Measurements from ENCODE around the gene NEURL1B.
"Not testable (repeated sequence)": the region's sequence is repeated elsewhere in the genome, so short reads cannot be mapped to it uniquely, and the experiment has no call there.

Gene NEURL1B, protein sequence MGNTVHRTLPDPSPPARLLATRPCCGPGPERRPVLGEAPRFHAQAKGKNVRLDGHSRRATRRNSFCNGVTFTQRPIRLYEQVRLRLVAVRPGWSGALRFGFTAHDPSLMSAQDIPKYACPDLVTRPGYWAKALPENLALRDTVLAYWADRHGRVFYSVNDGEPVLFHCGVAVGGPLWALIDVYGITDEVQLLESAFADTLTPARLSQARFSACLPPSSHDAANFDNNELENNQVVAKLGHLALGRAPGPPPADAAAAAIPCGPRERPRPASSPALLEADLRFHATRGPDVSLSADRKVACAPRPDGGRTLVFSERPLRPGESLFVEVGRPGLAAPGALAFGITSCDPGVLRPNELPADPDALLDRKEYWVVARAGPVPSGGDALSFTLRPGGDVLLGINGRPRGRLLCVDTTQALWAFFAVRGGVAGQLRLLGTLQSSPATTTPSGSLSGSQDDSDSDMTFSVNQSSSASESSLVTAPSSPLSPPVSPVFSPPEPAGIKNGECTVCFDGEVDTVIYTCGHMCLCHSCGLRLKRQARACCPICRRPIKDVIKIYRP

DNA sequence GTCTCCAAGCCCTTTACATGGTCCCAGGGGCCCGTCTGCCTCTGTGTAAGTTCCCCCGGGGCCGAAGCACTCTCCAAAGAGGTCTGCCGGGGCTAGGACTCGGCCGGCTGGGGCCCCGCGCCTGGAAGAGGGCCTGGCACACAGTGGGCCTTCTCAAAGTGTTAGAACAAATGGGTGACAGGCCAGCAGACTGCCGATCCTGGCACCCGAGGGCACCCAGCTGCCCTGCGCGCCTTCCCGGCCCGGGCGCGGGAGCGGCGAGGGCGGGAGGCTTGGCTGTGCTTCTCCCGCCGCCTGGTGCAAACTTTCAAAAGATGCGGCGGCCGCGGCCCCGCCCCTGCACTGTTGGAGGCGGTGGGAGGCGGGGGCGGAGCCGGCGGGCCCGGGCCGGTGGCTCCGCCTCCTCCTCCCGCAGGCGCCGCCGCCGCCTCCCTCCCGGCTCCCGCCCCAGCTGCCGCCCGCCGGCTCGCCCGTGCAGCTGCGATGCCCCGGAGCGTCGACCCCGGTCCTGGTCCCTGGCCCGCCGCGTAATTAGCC is at the start of gene NEURL1B:
TSS of gene NEURL1B (plus strand) at position 442 of the 537 bp plus-strand sequence. CDS start 144 bp downstream, outside the sequence.
- DNase-seq: peak; percentile 57 to 85 (median 70)

DNA sequence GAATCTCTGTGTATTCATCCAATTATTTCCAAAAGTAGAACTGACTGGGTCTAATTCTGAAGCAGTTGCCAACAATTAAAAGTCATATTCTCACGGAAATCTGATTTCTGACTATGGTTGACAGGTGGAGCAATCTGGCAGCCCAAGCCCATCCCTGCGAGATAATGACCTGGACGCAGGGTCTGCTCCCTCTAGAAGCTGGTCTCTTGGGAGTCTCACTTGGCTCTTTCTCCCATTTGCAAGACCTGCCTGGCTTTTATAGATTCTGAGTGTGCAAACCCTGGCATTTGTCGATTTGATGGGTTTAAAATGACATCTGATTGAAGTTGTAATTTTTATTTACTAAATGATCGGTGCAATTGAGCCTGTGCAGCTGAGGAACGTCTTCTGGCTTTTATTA is 49.4 kb upstream of the NEURL1B start:
- no peak for DNase-seq

DNA sequence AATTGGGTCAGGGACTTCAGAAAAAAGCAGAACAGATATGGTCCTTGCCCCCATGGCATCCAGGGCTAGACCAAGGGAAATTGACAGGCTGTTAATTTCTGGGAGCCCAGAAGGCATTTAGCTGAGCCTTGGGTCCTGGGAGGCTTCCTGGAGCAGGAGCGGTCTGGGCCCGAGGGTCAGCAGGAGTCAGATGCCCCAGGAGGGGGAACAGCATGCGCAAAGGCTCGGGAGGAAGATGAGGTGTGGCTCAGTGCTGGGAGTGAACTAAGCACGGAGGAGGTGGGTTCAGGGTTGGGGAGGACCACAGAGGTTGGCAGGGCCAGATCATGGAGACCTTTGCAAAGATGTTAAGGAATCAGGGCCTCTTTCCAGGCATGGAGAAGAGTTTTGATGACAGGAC is 48.2 kb upstream of the NEURL1B start:
- DNase-seq: no peak

DNA sequence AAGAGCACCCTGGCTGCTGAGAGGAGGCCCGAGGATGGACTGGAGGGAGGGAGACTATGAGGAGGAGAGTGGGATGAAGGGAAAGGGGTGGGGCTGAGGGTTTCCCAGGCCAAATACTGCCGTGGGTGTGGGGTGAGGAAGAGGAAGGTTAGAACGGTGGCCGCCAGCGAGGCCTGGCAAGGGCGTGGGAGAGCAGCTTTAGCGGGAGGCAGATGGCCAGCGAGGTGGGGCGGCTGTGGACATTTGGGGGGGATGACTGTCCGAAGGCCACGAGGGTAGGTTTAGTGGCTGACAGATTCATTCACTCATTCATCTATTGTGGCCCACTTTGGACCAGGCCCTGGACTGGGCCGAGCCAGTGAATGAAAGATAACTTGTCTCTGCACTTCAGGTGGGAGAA is 47.8 kb upstream of the NEURL1B start:
- DNase-seq: no peak

DNA sequence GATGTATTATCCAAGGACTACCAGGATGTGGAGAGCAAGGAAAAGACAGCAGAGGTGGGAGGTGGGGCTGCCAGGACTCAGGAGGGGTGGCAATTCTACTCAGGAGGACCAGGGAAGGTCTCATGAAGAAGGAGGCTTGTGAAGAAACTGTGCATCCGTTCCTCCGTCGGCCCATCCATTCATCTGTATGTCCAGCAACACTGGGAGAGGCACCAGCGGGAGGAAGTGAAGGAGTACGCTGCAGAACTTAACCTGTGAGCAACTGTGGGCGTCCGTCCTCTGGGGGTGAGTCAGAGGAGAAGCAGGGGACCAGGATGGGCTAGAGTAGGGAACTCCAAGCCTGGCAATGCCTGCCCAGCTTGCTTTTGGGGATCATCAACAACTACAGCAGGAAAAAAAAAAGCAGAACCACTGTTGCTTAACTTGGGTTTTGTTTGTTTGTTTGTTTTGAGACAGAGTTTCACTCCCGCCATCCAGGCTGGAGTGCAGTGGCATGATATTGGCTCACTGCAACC is 47.3 kb upstream of the NEURL1B start:
- peak in 2 of 3 donors; percentile 24 to 55 for DNase-seq

DNA sequence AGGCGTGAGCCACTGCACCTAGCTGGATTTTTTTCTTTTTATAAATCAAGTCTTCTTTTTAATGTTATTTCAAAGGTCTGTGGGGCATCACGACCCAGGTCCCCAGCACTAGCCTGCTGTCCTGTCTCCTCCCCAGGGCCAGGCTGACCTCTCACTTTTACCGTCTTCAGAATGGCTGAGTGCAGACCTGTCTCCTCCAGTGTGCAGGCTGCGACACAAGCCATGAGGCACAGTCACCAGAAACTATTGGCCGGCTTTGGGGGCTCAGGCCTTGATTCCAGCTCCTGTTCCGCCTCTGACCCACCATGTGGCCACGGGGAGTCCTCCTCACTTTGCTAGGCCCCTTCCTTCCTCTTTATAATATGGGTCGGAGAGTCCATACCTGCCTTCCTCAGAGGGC is 46.6 kb upstream of the NEURL1B start:
- DNase-seq: no peak

DNA sequence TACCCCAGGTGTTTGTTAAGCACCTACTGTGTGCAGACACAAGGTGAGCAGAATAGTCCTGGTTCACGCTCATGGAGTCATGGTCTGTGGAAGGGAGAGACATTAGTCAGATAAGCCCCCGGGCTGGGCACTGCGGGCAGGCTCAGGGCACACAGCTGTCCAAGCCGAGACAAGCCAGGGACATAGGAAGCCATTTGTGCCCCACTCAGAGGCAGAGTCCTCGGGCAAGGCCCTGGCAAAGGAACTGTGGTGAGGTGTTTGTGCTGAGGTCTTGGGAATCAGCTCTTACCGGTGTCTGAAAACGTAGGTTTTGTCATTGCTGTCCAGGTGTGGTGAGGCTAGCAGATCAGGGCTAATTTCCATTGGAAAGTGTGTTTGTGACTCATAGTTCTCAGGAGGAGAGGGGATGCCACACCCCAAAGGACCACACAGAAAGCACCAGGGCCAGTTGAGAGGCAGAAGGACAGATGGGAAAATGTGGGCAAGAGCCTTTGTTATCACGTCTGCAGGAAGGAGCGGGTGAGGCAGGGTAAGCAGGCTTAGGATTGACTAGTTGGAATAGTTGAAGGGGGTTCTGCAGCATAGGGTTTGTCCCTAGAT is 46.1 kb upstream of the NEURL1B start:
- DNase-seq: no peak

DNA sequence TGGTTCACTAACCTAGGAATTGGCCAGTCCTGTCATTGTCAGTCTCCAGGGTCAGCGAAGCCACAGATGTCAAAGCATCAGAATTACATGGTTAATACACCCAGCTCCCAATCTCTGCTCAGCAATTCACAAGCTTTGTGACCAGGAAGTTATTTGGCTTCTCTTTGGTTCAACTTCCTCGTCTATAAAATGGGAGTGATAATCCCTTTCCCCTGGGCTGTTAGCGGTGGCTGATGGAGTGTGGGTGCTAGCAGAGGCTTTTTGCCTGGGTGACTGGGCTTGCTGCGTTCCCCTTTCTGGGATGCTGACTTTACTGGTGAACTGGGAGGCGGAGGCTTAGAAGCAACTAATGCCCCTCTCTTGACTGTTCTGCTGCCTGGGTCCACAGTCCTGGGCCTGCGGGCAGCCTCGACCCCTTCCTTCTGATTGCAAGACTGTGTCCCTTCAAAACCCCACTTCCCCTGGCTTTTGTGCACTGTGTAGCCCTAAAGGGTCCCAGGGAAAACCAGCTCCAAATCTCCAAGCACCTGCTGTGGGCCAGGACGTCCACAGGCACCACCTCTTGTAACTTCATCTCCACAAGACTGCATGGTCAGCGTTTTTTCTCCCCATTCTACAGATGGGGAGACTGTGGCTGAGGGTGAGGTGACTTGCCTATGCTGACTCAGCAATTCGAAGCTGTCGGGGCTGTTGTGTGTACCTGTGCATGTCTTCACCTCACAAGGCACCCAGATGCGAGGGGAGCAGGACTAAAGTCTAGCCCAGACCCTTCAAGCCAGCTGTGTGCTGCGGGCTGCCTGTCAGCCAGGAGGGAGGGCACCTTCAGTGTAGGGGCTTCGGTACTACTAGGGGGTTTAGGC is 45.2 kb upstream of the NEURL1B start:
- peak in 2 of 3 donors; percentile 6 to 30 for DNase-seq

DNA sequence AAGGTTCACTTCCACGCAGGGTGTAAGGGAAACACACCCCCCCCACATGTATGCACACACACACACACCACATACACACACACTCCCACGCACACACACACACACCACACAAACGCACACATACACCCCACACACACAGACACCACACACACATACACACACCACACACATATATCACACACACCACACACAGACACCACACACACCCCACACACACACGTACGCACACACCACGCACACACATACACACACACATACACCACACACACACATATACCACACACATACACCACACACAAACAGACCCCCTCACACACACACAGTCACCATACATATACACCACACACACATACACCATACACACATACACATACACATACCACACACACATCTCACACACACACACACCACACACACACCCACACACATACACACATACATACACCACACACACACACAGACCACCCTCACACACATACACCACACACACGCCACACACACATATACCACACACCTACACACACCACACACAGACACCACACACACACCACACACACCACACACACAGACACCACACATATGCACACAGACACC is 44.3 kb upstream of the NEURL1B start:
- DNase-seq: no peak

DNA sequence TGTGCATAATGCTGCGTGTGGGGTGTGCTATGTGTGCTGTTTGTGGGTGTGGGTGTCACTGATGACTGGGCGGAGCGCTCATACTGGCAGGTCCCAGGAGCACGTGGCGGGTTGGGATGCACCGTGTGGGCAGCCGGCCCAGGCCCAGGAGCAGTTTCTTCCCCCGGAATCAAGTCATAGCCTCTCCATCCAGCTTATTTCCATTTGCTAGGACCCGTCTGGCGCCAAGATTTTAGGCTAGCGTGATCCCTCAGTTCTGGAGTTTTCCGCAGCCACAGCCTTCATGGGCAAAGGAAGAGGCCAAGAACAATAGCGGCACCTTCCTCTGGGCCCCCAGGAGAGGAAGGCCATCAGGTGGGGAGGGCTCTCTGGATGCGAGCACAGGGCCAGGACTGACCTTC is 43.3 kb upstream of the NEURL1B start:
- no peak for DNase-seq

DNA sequence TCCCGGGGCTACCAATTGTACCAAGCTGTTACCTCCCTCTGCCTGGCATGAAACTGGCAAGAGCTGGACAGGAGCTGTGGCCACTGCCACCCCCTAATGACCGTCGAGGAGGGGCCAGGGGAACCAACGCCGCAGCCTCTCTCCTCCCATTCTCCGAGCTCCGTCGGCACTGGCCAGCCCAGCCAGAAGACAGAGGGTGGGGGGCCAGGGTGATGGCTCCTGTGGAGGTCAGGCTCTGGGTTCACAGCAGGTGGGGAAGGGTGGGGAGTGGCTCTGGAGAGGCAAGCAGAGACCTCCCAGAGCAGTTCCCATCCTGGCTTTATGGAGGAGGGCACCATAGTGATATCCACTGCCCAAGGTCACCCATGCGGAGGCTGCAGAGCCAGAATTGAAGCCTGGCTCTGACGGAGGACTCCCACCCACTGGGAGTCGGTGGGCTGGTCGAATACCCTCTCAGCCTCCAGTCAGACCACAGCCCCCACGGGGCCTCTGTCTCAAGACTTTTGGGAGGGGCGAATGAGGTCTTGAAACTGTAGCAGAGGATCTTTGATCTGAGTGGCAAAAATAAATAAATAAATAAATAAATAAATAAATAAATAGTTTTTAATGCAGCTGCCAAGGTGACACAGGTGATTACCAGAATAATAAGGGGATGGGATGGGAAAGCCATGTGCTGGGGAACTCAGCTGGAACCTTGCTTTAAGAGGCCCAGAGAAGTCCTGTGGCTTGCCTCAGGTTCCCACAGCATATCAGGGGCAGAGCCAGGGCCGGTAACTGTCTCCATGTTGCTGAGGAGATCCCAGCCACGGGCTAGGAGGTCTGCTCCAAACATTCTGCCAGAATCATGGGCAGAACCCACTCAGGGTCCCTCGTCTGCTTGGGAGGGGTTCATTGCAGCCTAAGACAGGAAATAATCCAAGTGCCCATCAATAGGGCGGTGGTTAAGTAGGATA is 42.5 kb upstream of the NEURL1B start:
- DNase-seq: no peak

DNA sequence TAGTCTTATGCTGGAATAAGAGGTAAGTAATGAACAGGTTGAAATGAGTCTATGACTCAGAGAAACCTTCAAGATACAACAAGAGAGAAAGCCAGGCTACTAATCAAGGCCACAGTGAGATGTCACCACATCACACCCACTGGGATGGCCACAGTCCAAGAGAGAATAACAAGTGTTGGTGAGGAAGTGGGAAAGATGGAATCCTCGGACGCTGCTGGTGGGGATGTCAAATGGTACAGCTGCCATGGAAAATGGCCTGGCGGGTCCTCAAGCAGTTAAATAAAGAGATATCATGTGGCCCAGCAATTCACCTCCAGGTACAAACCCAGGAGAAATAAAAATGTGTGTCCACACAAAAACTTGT is 41.9 kb upstream of the NEURL1B start:
- no peak for DNase-seq

DNA sequence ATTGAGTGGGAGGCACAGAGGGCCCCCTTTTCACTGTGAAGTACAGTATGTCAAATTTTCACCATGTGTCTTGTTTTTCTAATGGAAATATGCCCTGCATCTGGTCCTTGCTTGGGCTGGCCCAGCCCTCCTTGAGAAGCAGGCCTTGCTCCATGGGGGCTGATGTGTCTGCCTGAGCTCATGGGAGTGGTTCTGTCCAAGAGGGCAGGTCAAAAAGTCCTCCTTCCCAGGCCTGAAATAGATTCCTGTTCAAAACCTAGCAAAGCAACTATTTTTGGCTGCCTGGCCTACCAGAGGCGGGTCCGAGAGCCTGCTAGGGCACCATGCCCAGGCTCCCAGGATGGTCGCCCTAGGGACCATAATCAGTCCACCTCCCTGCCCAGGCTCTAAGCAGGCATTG is 40.5 kb upstream of the NEURL1B start:
- no peak for DNase-seq

DNA sequence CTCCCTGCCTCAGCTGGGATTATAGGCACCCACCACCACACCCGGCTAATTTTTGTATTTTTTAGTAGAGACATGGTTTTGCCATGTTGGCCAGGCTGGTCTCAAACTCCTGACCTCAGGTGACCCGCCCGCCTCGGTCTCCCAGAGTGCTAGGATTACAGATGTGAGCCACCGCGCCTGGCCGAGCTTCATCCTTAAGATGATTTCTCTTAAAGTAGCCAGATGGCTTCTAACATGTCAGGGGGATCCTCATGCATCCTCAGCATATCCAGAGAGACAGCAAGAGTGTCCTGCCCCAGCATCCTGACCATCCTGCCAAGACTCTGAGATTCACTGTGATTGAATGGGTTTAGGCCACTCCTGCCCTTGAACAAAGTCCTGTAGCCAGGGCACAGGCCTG is 39.5 kb upstream of the NEURL1B start:
- not testable (repeated sequence) for DNase-seq

DNA sequence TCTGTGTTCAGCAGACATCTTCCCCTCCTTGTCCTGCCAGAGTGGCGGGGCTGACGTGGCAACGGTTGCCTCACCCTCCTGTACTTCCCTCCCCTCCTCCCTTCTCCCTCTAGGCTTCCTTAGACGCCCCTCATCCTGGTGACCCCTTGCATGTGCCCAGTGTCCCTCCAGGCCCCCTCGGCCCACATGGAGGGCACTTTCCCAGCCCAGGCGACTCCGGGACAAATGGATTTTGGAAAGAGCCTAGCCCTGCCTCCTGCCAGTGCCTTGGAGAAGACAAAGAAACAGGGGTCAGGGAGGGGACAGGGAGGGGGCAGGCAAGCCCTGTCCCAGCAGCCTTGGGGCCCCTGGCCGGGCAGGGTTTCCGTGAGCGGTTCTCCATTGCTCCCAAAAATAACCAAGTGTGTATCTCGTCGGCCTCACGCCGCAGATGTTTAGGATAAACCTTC is 38.3 kb upstream of the NEURL1B start:
- no peak for DNase-seq

DNA sequence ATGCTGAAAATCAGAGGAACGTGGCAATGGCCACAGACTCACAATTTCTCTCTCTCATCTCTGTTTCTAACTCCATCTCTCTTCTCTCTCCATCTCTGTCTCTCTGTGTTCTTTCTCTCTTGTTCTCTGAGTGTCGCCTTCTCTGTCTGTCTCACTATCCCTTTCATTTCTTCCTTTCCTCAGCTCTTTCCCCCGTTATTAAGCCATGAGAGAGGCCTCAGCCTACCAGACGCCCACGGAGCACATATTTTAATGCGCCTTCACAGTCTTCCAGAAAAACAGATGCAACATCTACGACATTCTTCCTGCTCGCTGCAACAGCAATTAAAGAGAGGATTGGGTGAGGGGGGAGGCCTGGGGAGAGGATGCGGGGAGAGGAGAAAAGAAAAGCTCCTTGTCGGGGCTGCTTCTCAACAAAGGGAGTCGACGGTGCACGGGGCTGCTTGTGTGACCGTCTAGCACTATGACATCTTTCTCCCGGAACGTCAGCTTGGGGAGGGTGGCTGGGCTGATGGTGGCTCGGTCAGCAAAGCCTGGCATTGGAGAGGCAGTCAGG is 37.7 kb upstream of the NEURL1B start:
- DNase-seq: no peak

DNA sequence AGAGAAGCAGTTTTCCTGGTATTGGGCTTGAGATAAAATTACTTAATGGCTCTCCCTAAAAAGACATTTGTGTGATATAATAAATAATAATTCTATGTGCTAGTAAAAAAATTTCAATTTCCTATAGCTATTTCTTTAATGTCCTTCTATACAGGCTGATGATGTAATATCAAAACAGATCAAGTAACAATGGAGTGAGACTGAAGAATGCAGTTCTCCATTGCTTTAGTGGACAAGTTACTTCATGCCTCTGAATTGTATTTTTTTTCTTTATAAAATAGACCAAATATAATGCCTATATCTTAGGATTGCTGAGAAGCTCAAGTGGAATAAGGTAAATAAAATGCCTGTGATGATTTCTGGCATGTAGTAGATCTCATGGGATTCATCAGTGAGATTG is 35.6 kb upstream of the NEURL1B start:
- no peak for DNase-seq

DNA sequence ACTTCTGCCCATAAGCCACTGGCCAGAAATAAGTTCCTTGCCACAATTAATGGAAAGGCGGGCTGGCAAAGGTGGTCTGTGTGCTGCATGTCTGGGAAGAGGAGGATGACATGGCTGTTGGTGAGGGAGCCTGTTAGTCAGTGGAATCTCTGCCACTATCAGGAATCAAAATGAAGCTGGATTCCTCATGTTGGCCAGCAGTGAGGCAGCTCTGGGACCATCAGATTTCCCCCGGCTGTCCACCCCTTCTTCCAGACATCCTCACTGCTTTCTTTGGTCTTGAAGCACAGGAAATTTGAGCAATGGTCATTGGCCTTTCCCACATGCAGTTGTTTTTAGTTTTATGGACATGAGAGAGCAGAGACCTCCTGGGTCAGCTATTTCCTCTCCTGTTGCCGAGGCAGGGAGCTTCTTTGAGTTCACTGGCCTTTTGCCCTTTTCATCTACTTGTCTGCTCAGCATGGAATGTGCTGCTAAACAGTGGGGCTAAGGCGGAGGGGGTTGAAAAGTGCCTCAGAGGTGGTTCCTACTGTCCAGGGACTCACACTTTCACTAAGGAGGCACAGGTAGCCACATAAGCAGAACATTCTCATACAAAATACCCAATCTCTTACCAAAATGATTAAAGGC is 34.8 kb upstream of the NEURL1B start:
- DNase-seq: no peak

DNA sequence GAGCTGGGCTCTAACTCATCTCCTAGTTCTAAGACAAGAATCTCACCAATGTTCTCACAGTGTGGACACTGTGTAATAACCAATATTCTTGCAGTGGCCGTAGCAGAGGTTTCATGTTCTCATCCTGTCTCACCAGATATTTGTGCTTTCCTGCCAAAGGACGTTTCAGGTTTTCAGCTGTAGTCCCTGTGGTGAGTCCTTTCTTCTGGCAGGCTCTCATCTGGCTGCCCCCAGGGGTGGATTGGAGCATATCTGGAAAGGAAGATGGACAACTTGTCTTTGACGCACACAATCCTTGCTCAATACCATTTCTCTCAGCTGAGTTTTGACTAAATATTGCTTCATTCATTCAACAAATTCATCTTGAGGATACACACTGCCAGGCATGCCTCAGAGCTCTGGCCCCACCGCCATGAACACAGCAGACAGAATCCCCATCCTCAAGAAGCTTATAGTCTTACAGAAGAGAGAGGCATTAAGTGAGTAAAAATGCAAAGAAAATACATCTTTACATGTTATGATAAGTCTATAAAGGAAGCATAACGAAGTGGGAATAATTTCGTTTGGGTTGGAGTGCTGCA is 33.8 kb upstream of the NEURL1B start:
- DNase-seq: no peak

DNA sequence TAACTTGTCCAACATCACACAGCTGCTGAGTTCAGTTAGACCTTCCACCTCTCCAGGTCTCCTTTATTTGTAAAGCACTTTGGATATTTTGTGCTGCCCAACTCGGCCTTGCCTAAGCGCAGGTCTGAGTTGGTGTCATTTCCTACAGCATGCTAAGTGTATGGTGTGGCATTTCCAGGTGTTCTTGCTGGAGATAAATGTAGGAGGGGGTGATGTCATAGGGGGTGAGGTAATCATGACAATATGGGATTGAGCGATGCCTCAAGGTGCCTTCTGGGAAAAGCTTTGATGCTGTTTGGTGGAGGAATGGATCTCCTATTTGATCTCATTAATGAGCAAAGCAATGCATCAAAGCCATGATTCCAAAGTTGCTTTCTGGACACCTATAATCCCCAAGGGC is 32.3 kb upstream of the NEURL1B start:
- DNase-seq: no peak

Measured in suppressor macrophage treated with lipopolysaccharide for 1 hour (primary cell).